H9 (cell line): ENCODE measurements around the gene SYNGAP1. TPM values are rescaled to one million over a fixed set of nuclear protein-coding genes. Genes with fewer than 3 reads are reported as not detected.

Experiments
- DNase-seq: peaks from one replicate; pipeline ENCODE4 v3.0.0-alpha.2; 2017
- H2AFZ ChIP-seq: one replicate; pipeline ENCODE4 v1.6.1; 2013; ENCODE audit warnings: mild to moderate bottlenecking, low read length, control low read depth, moderate library complexity
- H2AK5ac ChIP-seq: 2 replicates; pipeline ENCODE4 v1.6.1; 2013; ENCODE audit warnings: low read length, control low read depth, mixed read lengths; ENCODE audit not compliant: insufficient read length
- H2BK120ac ChIP-seq: one replicate; pipeline ENCODE4 v1.6.1; 2013; ENCODE audit warnings: low read depth, mild to moderate bottlenecking, low read length, control low read depth, inconsistent platforms; ENCODE audit not compliant: poor library complexity, severe bottlenecking
- H2BK12ac ChIP-seq: 2 replicates; pipeline ENCODE4 v1.6.1; 2013; ENCODE audit warnings: low read length, control low read depth, mixed read lengths, low read depth; ENCODE audit not compliant: insufficient read length
- H2BK15ac ChIP-seq: 2 replicates; pipeline ENCODE4 v1.6.1; 2013; ENCODE audit warnings: low read depth, low read length, control low read depth
- H2BK20ac ChIP-seq: one replicate; pipeline ENCODE4 v1.6.1; 2013; ENCODE audit warnings: low read depth, mild to moderate bottlenecking, low read length, control low read depth, inconsistent platforms; ENCODE audit not compliant: poor library complexity, severe bottlenecking
- H2BK5ac ChIP-seq: 2 replicates; pipeline ENCODE4 v1.6.1; 2013; ENCODE audit warnings: low read length, control low read depth, mixed read lengths; ENCODE audit not compliant: insufficient read length
- H3K14ac ChIP-seq: 2 replicates; pipeline ENCODE4 v1.6.1; 2013; ENCODE audit warnings: low read length, control low read depth; ENCODE audit not compliant: insufficient read depth
- H3K18ac ChIP-seq: 2 replicates; pipeline ENCODE4 v1.6.1; 2013; ENCODE audit warnings: low read depth, mild to moderate bottlenecking, mixed read lengths, low read length, control low read depth; ENCODE audit not compliant: insufficient read length
- H3K23ac ChIP-seq: 2 replicates; pipeline ENCODE4 v1.6.1; 2013; ENCODE audit warnings: low read length, control low read depth, mixed read lengths, low read depth; ENCODE audit not compliant: insufficient read length
- H3K23me2 ChIP-seq: 2 replicates; pipeline ENCODE4 v1.6.1; 2013; ENCODE audit warnings: low read depth, mild to moderate bottlenecking, mixed read lengths, low read length, control low read depth; ENCODE audit not compliant: insufficient read length, poor library complexity, severe bottlenecking
- H3K27ac ChIP-seq: 2 replicates; pipeline ENCODE4 v1.5.1; 2013; ENCODE audit warnings: low read length, control low read depth, mixed read lengths, low read depth; ENCODE audit not compliant: insufficient read length
- H3K27me3 ChIP-seq: 2 replicates; pipeline ENCODE4 v1.6.1; 2013; ENCODE audit warnings: low read length, control low read depth, inconsistent platforms; ENCODE audit not compliant: insufficient read depth
- H3K4ac ChIP-seq: 2 replicates; pipeline ENCODE4 v1.6.1; 2013; ENCODE audit warnings: low read depth, mild to moderate bottlenecking, control low read depth, inconsistent platforms, low read length, moderate library complexity
- H3K4me1 ChIP-seq: 2 replicates; pipeline ENCODE4 v1.6.1; 2013; ENCODE audit warnings: low read length, control low read depth, inconsistent platforms; ENCODE audit not compliant: insufficient read depth
- H3K4me2 ChIP-seq: 2 replicates; pipeline ENCODE4 v1.6.1; 2013; ENCODE audit warnings: low read length, control low read depth, mixed read lengths; ENCODE audit not compliant: insufficient read length, insufficient read depth
- H3K56ac ChIP-seq: 2 replicates; pipeline ENCODE4 v1.6.1; 2013; ENCODE audit warnings: low read depth, mild to moderate bottlenecking, mixed read lengths, low read length, control low read depth; ENCODE audit not compliant: insufficient read length
- H3K79me1 ChIP-seq: 2 replicates; pipeline ENCODE4 v1.6.1; 2013; ENCODE audit warnings: low read depth, mild to moderate bottlenecking, moderate library complexity, low read length, control low read depth, inconsistent platforms; ENCODE audit not compliant: insufficient read depth, poor library complexity, severe bottlenecking
- H3K79me2 ChIP-seq: 2 replicates; pipeline ENCODE4 v1.6.1; 2013; ENCODE audit warnings: low read length, control low read depth, inconsistent platforms; ENCODE audit not compliant: insufficient read depth
- H3K9ac ChIP-seq: 2 replicates; pipeline ENCODE4 v1.6.1; 2013; ENCODE audit warnings: low read length, control low read depth, mixed read lengths; ENCODE audit not compliant: insufficient read length; ENCODE audit errors: extremely low read depth
- H3K9me3 ChIP-seq: one replicate; pipeline ENCODE4 v1.6.1; 2013; ENCODE audit warnings: low read depth, low read length, inconsistent platforms; ENCODE audit not compliant: control insufficient read depth
- H3T11ph ChIP-seq: one replicate; pipeline ENCODE4 v1.6.1; 2013; ENCODE audit warnings: mild to moderate bottlenecking, low read length, control low read depth, inconsistent platforms
- H4K20me1 ChIP-seq: one replicate; pipeline ENCODE4 v1.6.1; 2013; ENCODE audit not compliant: control insufficient read depth, insufficient read length, insufficient read depth
- H4K5ac ChIP-seq: 2 replicates; pipeline ENCODE4 v1.6.1; 2013; ENCODE audit warnings: low read depth, mild to moderate bottlenecking, mixed read lengths, low read length, control low read depth; ENCODE audit not compliant: insufficient read length
- H4K8ac ChIP-seq: replicated peaks from 2 replicates; pipeline ENCODE4 v1.6.1; 2013; ENCODE audit warnings: low read length, control low read depth, mixed read lengths, low read depth; ENCODE audit not compliant: insufficient read length
- H4K91ac ChIP-seq: 2 replicates; pipeline ENCODE4 v1.6.1; 2013; ENCODE audit warnings: low read depth, mild to moderate bottlenecking, moderate library complexity, mixed read lengths, low read length, control low read depth; ENCODE audit not compliant: insufficient read length
- H3K27ac Mint-ChIP-seq, 3 experiments: 2 replicates in 2 of 3; 3 replicates in 1 of 3; pipeline ENCODE4 v1.8.0; 2020 to 2021; ENCODE audit warnings: mixed read lengths in 3 of 3, mild to moderate bottlenecking in 1 of 3, moderate library complexity in 1 of 3
- H3K27me3 Mint-ChIP-seq: 2 replicates; pipeline ENCODE4 v1.8.0; 2021; ENCODE audit warnings: low read depth, mild to moderate bottlenecking, moderate library complexity, mixed read lengths
- H3K36me3 Mint-ChIP-seq, 3 experiments: 2 replicates in 2 of 3; 3 replicates in 1 of 3; pipeline ENCODE4 v1.8.0; 2020 to 2021; ENCODE audit warnings: low read depth in 3 of 3, mixed read lengths in 3 of 3; ENCODE audit not compliant: insufficient read depth in 1 of 3
- H3K4me1 Mint-ChIP-seq, 2 experiments: 2 replicates each; pipeline ENCODE4 v1.8.0; 2020; ENCODE audit warnings: mixed read lengths in 2 of 2
- H3K4me3 Mint-ChIP-seq, 2 experiments: 2 replicates in 1 of 2; 3 replicates in 1 of 2; pipeline ENCODE4 v1.8.0; 2020 to 2021; ENCODE audit warnings: mild to moderate bottlenecking in 2 of 2, mixed read lengths in 2 of 2, moderate library complexity in 1 of 2
- H3K9me3 Mint-ChIP-seq, 2 experiments: 2 replicates in 1 of 2; 3 replicates in 1 of 2; pipeline ENCODE4 v1.8.0; 2020; ENCODE audit warnings: mild to moderate bottlenecking in 2 of 2, mixed read lengths in 2 of 2, moderate library complexity in 1 of 2
- WGBS: extraction: QIAGEN DNeasy Blood & Tissue Kit; methylation state at CpG from one replicate; pipeline ENCODE4 v1.1.7; 2013; ENCODE audit warnings: missing lambda C conversion rate, low lambda C conversion rate, mixed read lengths; ENCODE audit not compliant: insufficient read length; ENCODE audit errors: extremely low coverage; 5-methylcytosine and 5-hydroxymethylcytosine counted together
- total RNA-seq: library from RNA; stranded (reverse); gene quantifications from 2 replicates; pipeline ENCODE4 v1.2.1, GENCODE V29; 2021
- TF ChIP-seq, protein P1 (sequence below): fragments of 200-600 bp; sonication (generic); conservative IDR thresholded peaks from 3 replicates; pipeline ENCODE4 v1.8.0; 2021; ENCODE audit warnings: antibody characterized with exemption, mild to moderate bottlenecking

Gene SYNGAP1
- total RNA-seq, 1 experiment from 2014 or later = 121 TPM

GRCh38 chr6:33424855-33425667, 5.2 kb downstream of the SYNGAP1 start:
- no peak overlapping the region for H3T11ph ChIP-seq
- peaks cover 7% of the 10 kb centered on the region for H3K23me2 ChIP-seq
- H3K27me3 ChIP-seq = no peaks in the 10 kb centered on the region
- no peak overlapping the region for H4K5ac ChIP-seq
- peaks cover 73 to 76% of the 10 kb centered on the region in 2 experiments for H3K4me1 Mint-ChIP-seq
- H4K20me1 ChIP-seq = no peaks in the 10 kb centered on the region
- H2BK120ac ChIP-seq = no peak overlapping the region
- H3K27ac Mint-ChIP-seq = peak overlapping the region; percentile 76 to 94 (median 93)
- H4K8ac ChIP-seq = no peak overlapping the region
- peak overlapping the region; percentile 81 to 87 for H3K4me3 Mint-ChIP-seq
- H3K4ac ChIP-seq = no peak overlapping the region
- TF ChIP-seq, protein P1, sequence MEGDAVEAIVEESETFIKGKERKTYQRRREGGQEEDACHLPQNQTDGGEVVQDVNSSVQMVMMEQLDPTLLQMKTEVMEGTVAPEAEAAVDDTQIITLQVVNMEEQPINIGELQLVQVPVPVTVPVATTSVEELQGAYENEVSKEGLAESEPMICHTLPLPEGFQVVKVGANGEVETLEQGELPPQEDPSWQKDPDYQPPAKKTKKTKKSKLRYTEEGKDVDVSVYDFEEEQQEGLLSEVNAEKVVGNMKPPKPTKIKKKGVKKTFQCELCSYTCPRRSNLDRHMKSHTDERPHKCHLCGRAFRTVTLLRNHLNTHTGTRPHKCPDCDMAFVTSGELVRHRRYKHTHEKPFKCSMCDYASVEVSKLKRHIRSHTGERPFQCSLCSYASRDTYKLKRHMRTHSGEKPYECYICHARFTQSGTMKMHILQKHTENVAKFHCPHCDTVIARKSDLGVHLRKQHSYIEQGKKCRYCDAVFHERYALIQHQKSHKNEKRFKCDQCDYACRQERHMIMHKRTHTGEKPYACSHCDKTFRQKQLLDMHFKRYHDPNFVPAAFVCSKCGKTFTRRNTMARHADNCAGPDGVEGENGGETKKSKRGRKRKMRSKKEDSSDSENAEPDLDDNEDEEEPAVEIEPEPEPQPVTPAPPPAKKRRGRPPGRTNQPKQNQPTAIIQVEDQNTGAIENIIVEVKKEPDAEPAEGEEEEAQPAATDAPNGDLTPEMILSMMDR = no peak
- DNase-seq = no peak
- peak overlapping the region; percentile 25 for H3K9ac ChIP-seq
- no peaks in the 10 kb centered on the region for H3K9me3 ChIP-seq
- H3K23ac ChIP-seq = no peak overlapping the region
- H3K4me2 ChIP-seq = peak overlapping the region; percentile 89
- H3K27ac ChIP-seq = no peak overlapping the region
- H2BK5ac ChIP-seq = no peak overlapping the region
- no peak overlapping the region for H3K56ac ChIP-seq
- no peak overlapping the region for H3K14ac ChIP-seq
- H3K36me3 Mint-ChIP-seq = peaks cover 24 to 27% (median 26%) of the 10 kb centered on the region in 3 experiments
- H4K91ac ChIP-seq = no peak overlapping the region
- H3K79me2 ChIP-seq = peaks cover 10% of the 10 kb centered on the region; the same call in 1 of the 2 replicates
- H3K27me3 Mint-ChIP-seq = no peaks in the 10 kb centered on the region
- peaks cover 3% of the 10 kb centered on the region for H3K79me1 ChIP-seq
- peaks cover 7% of the 10 kb centered on the region for H3K4me1 ChIP-seq
- no peak overlapping the region for H3K18ac ChIP-seq
- H2AFZ ChIP-seq = no peak overlapping the region
- no peak overlapping the region for H2AK5ac ChIP-seq
- no CpG with 5 or more reads among the region's 12 CpGs for WGBS
- H3K9me3 Mint-ChIP-seq = no peaks in the 10 kb centered on the region; a peak in 1 of 5 replicates
- H2BK20ac ChIP-seq = no peak overlapping the region
- H2BK12ac ChIP-seq = no peak overlapping the region
- no peak overlapping the region for H2BK15ac ChIP-seq
